GM19324 (cell line): Measurements from ENCODE around the gene NAALADL1.
A peak's percentile ranks its signal among the peaks of the same experiment; 100 is the strongest.

Source experiments
- ATAC-seq: cut with Tn5 transposase; IDR thresholded peaks from one replicate; pipeline ENCODE4 v1.9.1; 2021; ENCODE audit warnings: mild to moderate bottlenecking, moderate library complexity; ENCODE audit not compliant: unreplicated experiment, low FRiP score

The NAALADL1 gene

GRCh38 chr11:65058419-65059054, at the start of gene NAALADL1:
NAALADL1 (minus strand) TSS chr11:65058553; CDS start chr11:65058521, 32 bp downstream.
- no peak for ATAC-seq

- no peak for ATAC-seq
Observed at GRCh38 chr11:65107751-65108468, 49.6 kb upstream of the NAALADL1 start.

GRCh38 chr11:65107078-65107477, 48.7 kb upstream of the NAALADL1 start:
- no peak for ATAC-seq

- no peak for ATAC-seq
Observed at GRCh38 chr11:65104628-65105027, 46.3 kb upstream of the NAALADL1 start.

- no peak for ATAC-seq
Observed at GRCh38 chr11:65103476-65103875, 45.1 kb upstream of the NAALADL1 start.

- no peak for ATAC-seq
Observed at GRCh38 chr11:65102142-65103095, 44.1 kb upstream of the NAALADL1 start.

GRCh38 chr11:65100674-65101350, 42.5 kb upstream of the NAALADL1 start:
- ATAC-seq = no peak

GRCh38 chr11:65096926-65097325, 38.6 kb upstream of the NAALADL1 start:
- no peak for ATAC-seq

- ATAC-seq = peak; percentile 86
Observed at GRCh38 chr11:65095974-65096806, 37.8 kb upstream of the NAALADL1 start, which contains the start of gene VPS51. VPS51 (plus strand) TSS chr11:65096214; CDS start chr11:65096251, 37 bp downstream.

- ATAC-seq = no peak
Observed at GRCh38 chr11:65095427-65095826, 37.1 kb upstream of the NAALADL1 start.

GRCh38 chr11:65090628-65091027, 32.3 kb upstream of the NAALADL1 start:
- ATAC-seq = no peak

- ATAC-seq = no peak
Observed at GRCh38 chr11:65089621-65090020, 31.3 kb upstream of the NAALADL1 start.

GRCh38 chr11:65087827-65088226, 29.5 kb upstream of the NAALADL1 start:
- ATAC-seq = no peak

- no peak for ATAC-seq
Observed at GRCh38 chr11:65087216-65087615, 28.9 kb upstream of the NAALADL1 start.

- no peak for ATAC-seq
Observed at GRCh38 chr11:65086809-65087208, 28.5 kb upstream of the NAALADL1 start.

- no peak for ATAC-seq
Observed at GRCh38 chr11:65085446-65085845, 27.1 kb upstream of the NAALADL1 start.

- ATAC-seq = peak; percentile 4
Observed at GRCh38 chr11:65084598-65085375, 26.4 kb upstream of the NAALADL1 start.

- peak; percentile 90 for ATAC-seq
Observed at GRCh38 chr11:65083834-65084597, 25.7 kb upstream of the NAALADL1 start, which contains the start of the genes CDCA5 and ZFPL1. CDCA5 (minus strand) TSS chr11:65084040; CDS start chr11:65083978, 62 bp downstream. ZFPL1 (plus strand) TSS chr11:65084222; CDS start chr11:65084699, 477 bp downstream.
